H9 (cell line): Measurements from ENCODE around the gene MRPS34. TPM values are rescaled to one million over a fixed set of nuclear protein-coding genes. Genes with fewer than 3 reads are reported as not detected.

Experiments used
- DNase-seq: peaks from one replicate; pipeline ENCODE4 v3.0.0-alpha.2; 2017
- H2AFZ ChIP-seq: one replicate; pipeline ENCODE4 v1.6.1; 2013; ENCODE audit warnings: mild to moderate bottlenecking, low read length, control low read depth, moderate library complexity
- H2AK5ac ChIP-seq: 2 replicates; pipeline ENCODE4 v1.6.1; 2013; ENCODE audit warnings: low read length, control low read depth, mixed read lengths; ENCODE audit not compliant: insufficient read length
- H2BK120ac ChIP-seq: one replicate; pipeline ENCODE4 v1.6.1; 2013; ENCODE audit warnings: low read depth, mild to moderate bottlenecking, low read length, control low read depth, inconsistent platforms; ENCODE audit not compliant: poor library complexity, severe bottlenecking
- H2BK12ac ChIP-seq: 2 replicates; pipeline ENCODE4 v1.6.1; 2013; ENCODE audit warnings: low read length, control low read depth, mixed read lengths, low read depth; ENCODE audit not compliant: insufficient read length
- H2BK15ac ChIP-seq: 2 replicates; pipeline ENCODE4 v1.6.1; 2013; ENCODE audit warnings: low read depth, low read length, control low read depth
- H2BK20ac ChIP-seq: one replicate; pipeline ENCODE4 v1.6.1; 2013; ENCODE audit warnings: low read depth, mild to moderate bottlenecking, low read length, control low read depth, inconsistent platforms; ENCODE audit not compliant: poor library complexity, severe bottlenecking
- H2BK5ac ChIP-seq: 2 replicates; pipeline ENCODE4 v1.6.1; 2013; ENCODE audit warnings: low read length, control low read depth, mixed read lengths; ENCODE audit not compliant: insufficient read length
- H3K14ac ChIP-seq: 2 replicates; pipeline ENCODE4 v1.6.1; 2013; ENCODE audit warnings: low read length, control low read depth; ENCODE audit not compliant: insufficient read depth
- H3K18ac ChIP-seq: 2 replicates; pipeline ENCODE4 v1.6.1; 2013; ENCODE audit warnings: low read depth, mild to moderate bottlenecking, mixed read lengths, low read length, control low read depth; ENCODE audit not compliant: insufficient read length
- H3K23ac ChIP-seq: 2 replicates; pipeline ENCODE4 v1.6.1; 2013; ENCODE audit warnings: low read length, control low read depth, mixed read lengths, low read depth; ENCODE audit not compliant: insufficient read length
- H3K23me2 ChIP-seq: 2 replicates; pipeline ENCODE4 v1.6.1; 2013; ENCODE audit warnings: low read depth, mild to moderate bottlenecking, mixed read lengths, low read length, control low read depth; ENCODE audit not compliant: insufficient read length, poor library complexity, severe bottlenecking
- H3K27ac ChIP-seq: 2 replicates; pipeline ENCODE4 v1.5.1; 2013; ENCODE audit warnings: low read length, control low read depth, mixed read lengths, low read depth; ENCODE audit not compliant: insufficient read length
- H3K27me3 ChIP-seq: 2 replicates; pipeline ENCODE4 v1.6.1; 2013; ENCODE audit warnings: low read length, control low read depth, inconsistent platforms; ENCODE audit not compliant: insufficient read depth
- H3K4ac ChIP-seq: 2 replicates; pipeline ENCODE4 v1.6.1; 2013; ENCODE audit warnings: low read depth, mild to moderate bottlenecking, control low read depth, inconsistent platforms, low read length, moderate library complexity
- H3K4me1 ChIP-seq: 2 replicates; pipeline ENCODE4 v1.6.1; 2013; ENCODE audit warnings: low read length, control low read depth, inconsistent platforms; ENCODE audit not compliant: insufficient read depth
- H3K4me2 ChIP-seq: 2 replicates; pipeline ENCODE4 v1.6.1; 2013; ENCODE audit warnings: low read length, control low read depth, mixed read lengths; ENCODE audit not compliant: insufficient read length, insufficient read depth
- H3K56ac ChIP-seq: 2 replicates; pipeline ENCODE4 v1.6.1; 2013; ENCODE audit warnings: low read depth, mild to moderate bottlenecking, mixed read lengths, low read length, control low read depth; ENCODE audit not compliant: insufficient read length
- H3K79me1 ChIP-seq: 2 replicates; pipeline ENCODE4 v1.6.1; 2013; ENCODE audit warnings: low read depth, mild to moderate bottlenecking, moderate library complexity, low read length, control low read depth, inconsistent platforms; ENCODE audit not compliant: insufficient read depth, poor library complexity, severe bottlenecking
- H3K79me2 ChIP-seq: 2 replicates; pipeline ENCODE4 v1.6.1; 2013; ENCODE audit warnings: low read length, control low read depth, inconsistent platforms; ENCODE audit not compliant: insufficient read depth
- H3K9ac ChIP-seq: 2 replicates; pipeline ENCODE4 v1.6.1; 2013; ENCODE audit warnings: low read length, control low read depth, mixed read lengths; ENCODE audit not compliant: insufficient read length; ENCODE audit errors: extremely low read depth
- H3K9me3 ChIP-seq: one replicate; pipeline ENCODE4 v1.6.1; 2013; ENCODE audit warnings: low read depth, low read length, inconsistent platforms; ENCODE audit not compliant: control insufficient read depth
- H3T11ph ChIP-seq: one replicate; pipeline ENCODE4 v1.6.1; 2013; ENCODE audit warnings: mild to moderate bottlenecking, low read length, control low read depth, inconsistent platforms
- H4K20me1 ChIP-seq: one replicate; pipeline ENCODE4 v1.6.1; 2013; ENCODE audit not compliant: control insufficient read depth, insufficient read length, insufficient read depth
- H4K5ac ChIP-seq: 2 replicates; pipeline ENCODE4 v1.6.1; 2013; ENCODE audit warnings: low read depth, mild to moderate bottlenecking, mixed read lengths, low read length, control low read depth; ENCODE audit not compliant: insufficient read length
- H4K8ac ChIP-seq: replicated peaks from 2 replicates; pipeline ENCODE4 v1.6.1; 2013; ENCODE audit warnings: low read length, control low read depth, mixed read lengths, low read depth; ENCODE audit not compliant: insufficient read length
- H4K91ac ChIP-seq: 2 replicates; pipeline ENCODE4 v1.6.1; 2013; ENCODE audit warnings: low read depth, mild to moderate bottlenecking, moderate library complexity, mixed read lengths, low read length, control low read depth; ENCODE audit not compliant: insufficient read length
- H3K27ac Mint-ChIP-seq, 3 experiments: 2 replicates in 2 of 3; 3 replicates in 1 of 3; pipeline ENCODE4 v1.8.0; 2020 to 2021; ENCODE audit warnings: mixed read lengths in 3 of 3, mild to moderate bottlenecking in 1 of 3, moderate library complexity in 1 of 3
- H3K27me3 Mint-ChIP-seq: 2 replicates; pipeline ENCODE4 v1.8.0; 2021; ENCODE audit warnings: low read depth, mild to moderate bottlenecking, moderate library complexity, mixed read lengths
- H3K36me3 Mint-ChIP-seq, 3 experiments: 2 replicates in 2 of 3; 3 replicates in 1 of 3; pipeline ENCODE4 v1.8.0; 2020 to 2021; ENCODE audit warnings: low read depth in 3 of 3, mixed read lengths in 3 of 3; ENCODE audit not compliant: insufficient read depth in 1 of 3
- H3K4me1 Mint-ChIP-seq, 2 experiments: 2 replicates each; pipeline ENCODE4 v1.8.0; 2020; ENCODE audit warnings: mixed read lengths in 2 of 2
- H3K4me3 Mint-ChIP-seq, 2 experiments: 2 replicates in 1 of 2; 3 replicates in 1 of 2; pipeline ENCODE4 v1.8.0; 2020 to 2021; ENCODE audit warnings: mild to moderate bottlenecking in 2 of 2, mixed read lengths in 2 of 2, moderate library complexity in 1 of 2
- H3K9me3 Mint-ChIP-seq, 2 experiments: 2 replicates in 1 of 2; 3 replicates in 1 of 2; pipeline ENCODE4 v1.8.0; 2020; ENCODE audit warnings: mild to moderate bottlenecking in 2 of 2, mixed read lengths in 2 of 2, moderate library complexity in 1 of 2
- CTCF ChIP-seq: fragments of 200-600 bp; sonication (generic); conservative IDR thresholded peaks from 3 replicates; pipeline ENCODE4 v1.8.0; 2021; ENCODE audit warnings: antibody characterized with exemption, mild to moderate bottlenecking
- WGBS: extraction: QIAGEN DNeasy Blood & Tissue Kit; methylation state at CpG from one replicate; pipeline ENCODE4 v1.1.7; 2013; ENCODE audit warnings: missing lambda C conversion rate, low lambda C conversion rate, mixed read lengths; ENCODE audit not compliant: insufficient read length; ENCODE audit errors: extremely low coverage; 5-methylcytosine and 5-hydroxymethylcytosine counted together
- total RNA-seq: library from RNA; stranded (reverse); gene quantifications from 2 replicates; pipeline ENCODE4 v1.2.1, GENCODE V29; 2021

The MRPS34 gene
- total RNA-seq, 1 experiment from 2014 or later, result 205 TPM

DNA sequence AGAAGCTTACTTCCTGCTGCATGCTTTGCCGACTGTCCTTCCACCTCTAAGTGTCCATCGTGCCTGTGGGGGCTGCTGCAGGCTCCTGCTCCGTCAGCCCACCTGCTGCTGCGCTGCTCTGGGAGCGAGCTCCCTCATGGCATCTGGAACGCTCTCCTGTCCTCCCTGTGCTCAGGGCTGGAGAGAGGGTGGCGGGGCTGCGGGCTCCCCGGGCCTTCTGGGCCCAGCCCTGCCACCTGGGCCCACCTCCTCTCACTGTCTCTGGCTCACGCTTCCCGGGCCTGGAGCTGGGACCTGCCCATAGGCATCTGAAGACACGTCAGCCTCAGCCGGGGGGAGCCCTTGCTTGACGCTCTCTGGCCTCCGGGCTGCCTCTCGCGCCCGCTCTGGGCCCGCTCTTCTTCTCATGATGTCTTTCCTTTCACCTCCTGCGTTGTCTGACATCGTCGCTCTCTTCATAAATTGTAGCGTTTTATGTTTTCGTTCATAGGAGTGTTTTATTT is 28.5 kb downstream of the MRPS34 start:
- H3K27ac Mint-ChIP-seq, result no peak overlapping the region
- H2AFZ ChIP-seq, result no peak overlapping the region
- no peaks in the 10 kb centered on the region for H3K4me1 Mint-ChIP-seq
- H2BK15ac ChIP-seq, result no peak overlapping the region
- no peak overlapping the region for H4K91ac ChIP-seq
- no peak overlapping the region for H3K4me2 ChIP-seq
- no peaks in the 10 kb centered on the region for H3K4me1 ChIP-seq
- peaks cover 3% of the 10 kb centered on the region for H4K20me1 ChIP-seq
- no peak overlapping the region for H4K5ac ChIP-seq
- H2BK5ac ChIP-seq, result no peak overlapping the region
- H3K14ac ChIP-seq, result no peak overlapping the region
- WGBS, result no CpG with 5 or more reads among the region's 24 CpGs
- no peak overlapping the region for H3K18ac ChIP-seq
- no peak for DNase-seq
- no peak overlapping the region for H2BK12ac ChIP-seq
- H3K9ac ChIP-seq, result no peak overlapping the region
- no peak overlapping the region for H3K27ac ChIP-seq
- no peak overlapping the region for H3K4ac ChIP-seq
- H3K27me3 Mint-ChIP-seq, result no peaks in the 10 kb centered on the region; the same call in 1 of the 2 replicates
- no peaks in the 10 kb centered on the region for H3K27me3 ChIP-seq
- no peak overlapping the region for H2BK120ac ChIP-seq
- no peak overlapping the region for H3K56ac ChIP-seq
- H3K4me3 Mint-ChIP-seq, result no peak overlapping the region; a peak in 1 of 5 replicates
- no peak overlapping the region for H2AK5ac ChIP-seq
- H4K8ac ChIP-seq, result no peak overlapping the region
- H3K9me3 ChIP-seq, result peaks cover 4% of the 10 kb centered on the region
- peaks cover 3 to 14% (median 13%) of the 10 kb centered on the region in 3 experiments for H3K36me3 Mint-ChIP-seq
- H3K23ac ChIP-seq, result no peak overlapping the region
- H2BK20ac ChIP-seq, result no peak overlapping the region
- TF ChIP-seq CTCF, result no peak
- no peaks in the 10 kb centered on the region for H3K79me1 ChIP-seq
- no peaks in the 10 kb centered on the region for H3K23me2 ChIP-seq
- no peak overlapping the region for H3T11ph ChIP-seq
- H3K79me2 ChIP-seq, result no peaks in the 10 kb centered on the region
- H3K9me3 Mint-ChIP-seq, result no peaks in the 10 kb centered on the region
